Activated effector memory CD4-positive, alpha-beta T cell treated with anti-CD3 and anti-CD28 coated beads, Interleukin-2, amount 50 U/mL, for 16 hours (primary cell): ENCODE results near the gene CCDC85A.

Source experiments
- DNase-seq: peaks from one replicate; pipeline ENCODE4 v3.0.0-alpha.2; 2020

Gene CCDC85A

GRCh38 chr2:56313500-56313921 is 129.7 kb downstream of the CCDC85A start:
- DNase-seq, result no peak

- DNase-seq, result no peak
Measured at GRCh38 chr2:56314371-56314770, 130.6 kb downstream of the CCDC85A start.

- DNase-seq, result no peak
Measured at GRCh38 chr2:56314796-56315195, 131.0 kb downstream of the CCDC85A start.

GRCh38 chr2:56315376-56315775 is 131.6 kb downstream of the CCDC85A start:
- no peak for DNase-seq

GRCh38 chr2:56316011-56316410 is 132.2 kb downstream of the CCDC85A start:
- DNase-seq, result no peak

GRCh38 chr2:56318147-56318546 is 134.4 kb downstream of the CCDC85A start:
- DNase-seq, result no peak

GRCh38 chr2:56325661-56326345 is 142.0 kb downstream of the CCDC85A start:
- no peak for DNase-seq

- no peak for DNase-seq
Measured at GRCh38 chr2:56326346-56326741, 142.6 kb downstream of the CCDC85A start.

GRCh38 chr2:56331810-56332209 is 148.0 kb downstream of the CCDC85A start:
- no peak for DNase-seq

- DNase-seq, result no peak
Measured at GRCh38 chr2:56333812-56334485, 150.2 kb downstream of the CCDC85A start.

GRCh38 chr2:56334622-56335021 is 150.8 kb downstream of the CCDC85A start:
- no peak for DNase-seq

- no peak for DNase-seq
Measured at GRCh38 chr2:56335101-56335500, 151.3 kb downstream of the CCDC85A start.

- no peak for DNase-seq
Measured at GRCh38 chr2:56337342-56337741, 153.6 kb downstream of the CCDC85A start.

- DNase-seq, result no peak
Measured at GRCh38 chr2:56338232-56338631, 154.4 kb downstream of the CCDC85A start.

GRCh38 chr2:56344771-56345170 is 161.0 kb downstream of the CCDC85A start:
- DNase-seq, result no peak

GRCh38 chr2:56347881-56348280 is 164.1 kb downstream of the CCDC85A start:
- DNase-seq, result no peak

GRCh38 chr2:56348392-56349210 is 164.8 kb downstream of the CCDC85A start:
- DNase-seq, result no peak

GRCh38 chr2:56357655-56358295 is 174.0 kb downstream of the CCDC85A start:
- no peak for DNase-seq

GRCh38 chr2:56361844-56362243 is 178.1 kb downstream of the CCDC85A start:
- no peak for DNase-seq

GRCh38 chr2:56364902-56365301 is 181.1 kb downstream of the CCDC85A start:
- DNase-seq, result no peak

- DNase-seq, result no peak
Measured at GRCh38 chr2:56369316-56369715, 185.5 kb downstream of the CCDC85A start.

- DNase-seq, result no peak
Measured at GRCh38 chr2:56372071-56372656, 188.4 kb downstream of the CCDC85A start.

- no peak for DNase-seq
Measured at GRCh38 chr2:56375251-56375650, 191.5 kb downstream of the CCDC85A start.
